Effector memory CD8-positive, alpha-beta T cell (primary cell): ENCODE measurements around the gene PLXNA4.
"Not testable (repeated sequence)": the region's sequence is repeated elsewhere in the genome, so short reads cannot be mapped to it uniquely, and the experiment has no call there.

ENCODE experiments used
- ATAC-seq: fragments of 150-1000 bp; cut with Tn5 transposase; replicated peaks from 2 replicates; pipeline ENCODE4 v1.10.0; 2021; ENCODE audit warnings: mild to moderate bottlenecking, moderate library complexity
- DNase-seq, 3 experiments: peaks; one replicate each; pipeline ENCODE4 v3.0.0; 2021
- H3K27ac Mint-ChIP-seq, 2 donors: one replicate each; pipeline ENCODE4 v1.8.0; 2022; ENCODE audit warnings: mild to moderate bottlenecking in 2 of 2, mixed read lengths in 2 of 2, moderate library complexity in 2 of 2
- H3K27me3 Mint-ChIP-seq, 2 donors: one replicate each; pipeline ENCODE4 v1.8.0; 2022; ENCODE audit warnings: mixed read lengths in 2 of 2
- H3K36me3 Mint-ChIP-seq: one replicate; pipeline ENCODE4 v1.8.0; 2022; ENCODE audit warnings: mild to moderate bottlenecking, moderate library complexity, mixed read lengths; ENCODE audit not compliant: insufficient read depth
- H3K4me1 Mint-ChIP-seq, 2 donors: one replicate each; pipeline ENCODE4 v1.8.0; 2022; ENCODE audit warnings: low read depth in 2 of 2, mixed read lengths in 2 of 2
- H3K4me3 Mint-ChIP-seq, 2 donors: one replicate each; pipeline ENCODE4 v1.8.0; 2022; ENCODE audit warnings: mild to moderate bottlenecking in 2 of 2, mixed read lengths in 2 of 2, moderate library complexity in 2 of 2
- H3K9me3 Mint-ChIP-seq, 2 donors: one replicate each; pipeline ENCODE4 v1.8.0; 2022; ENCODE audit warnings: mixed read lengths in 2 of 2

Gene PLXNA4

DNA sequence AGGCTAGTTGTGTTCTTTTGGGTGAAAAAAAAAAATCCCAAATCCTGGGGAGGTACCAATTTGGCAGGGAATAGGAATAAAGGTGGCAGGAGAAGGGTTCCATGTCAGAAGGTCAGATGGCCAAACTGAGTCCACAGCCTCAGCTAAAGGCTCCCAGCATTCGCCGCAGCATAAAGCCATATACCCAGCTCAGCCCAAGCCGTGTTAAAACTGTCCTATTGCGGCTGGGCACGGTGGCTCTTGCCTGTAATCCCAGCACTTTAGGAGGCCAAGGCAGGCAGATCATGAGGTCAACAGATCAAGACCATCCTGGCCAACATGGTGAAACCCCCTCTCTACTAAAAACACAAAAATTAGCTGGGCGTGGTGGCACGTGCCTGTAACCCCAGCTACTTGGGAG is 410.6 kb downstream of the PLXNA4 start:
- not testable (repeated sequence) for H3K9me3 Mint-ChIP-seq, H3K4me3 Mint-ChIP-seq, H3K36me3 Mint-ChIP-seq, H3K27ac Mint-ChIP-seq, DNase-seq, ATAC-seq, H3K4me1 Mint-ChIP-seq
- H3K27me3 Mint-ChIP-seq: peaks cover 5 to 33% of the 10 kb centered on the region in 2 donors

DNA sequence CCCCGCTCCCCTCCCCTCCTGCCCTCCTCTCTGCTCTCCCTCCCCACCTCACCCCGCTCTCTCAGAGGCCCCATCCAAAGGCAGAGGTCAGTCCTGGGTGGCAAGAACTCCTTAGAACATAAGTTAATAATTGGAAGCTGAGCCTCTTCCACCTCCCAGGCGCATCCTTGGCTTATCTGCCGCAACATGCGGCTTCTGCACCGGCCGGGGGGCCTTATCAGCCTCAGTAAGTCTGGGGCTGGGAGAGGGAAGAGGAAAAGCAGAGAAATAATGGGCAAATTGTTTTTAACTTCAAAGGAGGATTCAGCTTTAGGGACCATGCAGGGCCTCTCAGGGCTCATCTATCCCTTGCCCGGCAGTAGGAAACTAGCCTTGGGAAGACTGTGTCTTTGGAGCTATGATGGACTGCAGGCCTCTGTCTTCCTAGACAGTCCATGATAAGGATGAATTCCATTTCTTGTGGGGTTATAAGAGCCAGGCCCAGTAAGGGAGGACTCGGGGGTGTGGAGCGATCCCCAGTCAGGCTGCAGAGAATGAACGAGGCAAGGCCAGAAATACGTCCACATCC is 411.6 kb downstream of the PLXNA4 start:
- Mint-ChIP-seq H3K27ac (no peak overlapping the region), H3K36me3 (peaks cover 3% of the 10 kb centered on the region), H3K4me3 (no peak overlapping the region), H3K4me1 (no peaks in the 10 kb centered on the region), H3K9me3 (no peaks in the 10 kb centered on the region), H3K27me3 (peaks cover 5 to 41% of the 10 kb centered on the region in 2 donors)
- DNase-seq (no peak), ATAC-seq (no peak)

DNA sequence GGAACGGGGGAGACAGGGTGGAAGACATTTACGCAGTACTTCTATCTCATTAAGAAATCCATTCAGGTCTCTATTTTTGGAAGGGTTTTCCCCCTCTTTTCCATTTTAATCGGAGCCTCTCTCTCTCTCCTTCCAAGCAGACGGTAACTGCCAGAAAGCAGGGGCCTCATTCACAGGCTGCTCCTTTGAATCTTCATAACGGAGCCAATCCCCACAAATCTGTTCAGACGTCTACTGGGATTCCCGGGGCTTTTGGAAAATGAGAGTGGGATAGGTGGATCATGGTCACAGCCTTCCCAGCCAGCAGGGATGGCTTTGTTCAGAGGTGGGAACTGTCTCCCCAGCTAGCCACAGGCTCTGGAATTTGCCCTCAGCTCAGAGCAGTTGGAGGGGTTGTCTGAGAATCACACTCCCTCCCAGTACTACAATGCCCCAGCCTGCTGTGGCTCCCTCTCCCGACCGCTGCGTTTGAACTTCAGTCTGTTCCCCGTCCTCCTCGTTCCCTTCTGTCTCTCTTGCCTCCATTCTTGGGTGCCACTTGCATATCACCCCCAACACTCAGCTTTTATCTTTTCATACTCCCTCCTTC is 413.6 kb downstream of the PLXNA4 start:
- no peak for DNase-seq
- Mint-ChIP-seq H3K36me3 (peaks cover 3% of the 10 kb centered on the region), H3K4me3 (no peak overlapping the region), H3K27ac (no peak overlapping the region), H3K27me3 (peaks cover 5 to 57% of the 10 kb centered on the region in 2 donors), H3K4me1 (no peaks in the 10 kb centered on the region), H3K9me3 (no peaks in the 10 kb centered on the region)
- ATAC-seq: no peak

DNA sequence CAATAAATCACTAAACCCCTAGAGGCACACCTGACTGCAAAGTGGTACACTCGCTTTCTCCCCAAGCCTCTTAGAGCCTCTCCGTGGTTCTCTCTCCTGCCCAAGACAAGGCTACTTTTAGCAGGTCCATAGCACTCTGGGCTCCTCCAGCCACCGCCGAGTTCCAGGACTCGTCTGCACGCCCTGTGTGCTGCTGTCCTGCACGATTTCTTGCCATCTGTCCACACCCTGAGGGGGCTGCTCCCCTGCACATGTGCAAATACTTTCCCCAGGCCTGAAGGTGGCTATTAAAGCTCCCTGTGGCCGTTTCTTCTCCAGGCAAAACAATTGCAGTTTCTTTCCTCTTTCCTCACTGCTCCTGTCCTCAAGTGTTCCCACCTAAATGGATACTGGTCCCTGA is 414.3 kb downstream of the PLXNA4 start:
- no peak overlapping the region for H3K27ac Mint-ChIP-seq

DNA sequence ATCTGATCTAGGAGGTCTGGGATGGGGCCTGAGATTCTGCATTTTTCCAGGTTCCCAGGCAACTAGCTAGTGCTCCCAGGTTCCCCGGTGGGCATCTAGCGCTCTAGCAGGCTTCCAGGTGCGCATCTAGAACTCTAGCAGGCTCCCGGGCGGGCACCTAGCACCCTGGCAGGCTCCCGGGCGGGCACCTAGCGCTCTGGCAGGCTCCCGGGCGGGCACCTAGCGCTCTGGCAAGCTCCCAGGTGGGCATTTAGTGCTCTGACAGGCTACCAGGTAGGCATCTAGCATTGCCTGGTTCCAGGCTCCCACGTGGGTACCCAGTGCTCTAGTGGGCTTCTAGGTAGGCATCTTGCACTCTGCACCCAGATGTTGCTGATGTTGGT is 414.7 kb downstream of the PLXNA4 start:
- H3K36me3 Mint-ChIP-seq: peaks cover 3% of the 10 kb centered on the region
- no peak for ATAC-seq
- peaks cover 5 to 59% of the 10 kb centered on the region in 2 donors for H3K27me3 Mint-ChIP-seq
- H3K9me3 Mint-ChIP-seq: no peaks in the 10 kb centered on the region
- no peak for DNase-seq
- no peak overlapping the region for H3K27ac Mint-ChIP-seq
- no peak overlapping the region for H3K4me3 Mint-ChIP-seq
- H3K4me1 Mint-ChIP-seq: no peaks in the 10 kb centered on the region

More for the DNA sequence above, 414.3 kb downstream of the PLXNA4 start:
- H3K27me3 Mint-ChIP-seq: peaks cover 5 to 59% of the 10 kb centered on the region in 2 donors
- no peak overlapping the region for H3K4me3 Mint-ChIP-seq
- H3K36me3 Mint-ChIP-seq: peaks cover 3% of the 10 kb centered on the region
- no peaks in the 10 kb centered on the region for H3K9me3 Mint-ChIP-seq
- DNase-seq: no peak
- no peak for ATAC-seq
- no peaks in the 10 kb centered on the region for H3K4me1 Mint-ChIP-seq

DNA sequence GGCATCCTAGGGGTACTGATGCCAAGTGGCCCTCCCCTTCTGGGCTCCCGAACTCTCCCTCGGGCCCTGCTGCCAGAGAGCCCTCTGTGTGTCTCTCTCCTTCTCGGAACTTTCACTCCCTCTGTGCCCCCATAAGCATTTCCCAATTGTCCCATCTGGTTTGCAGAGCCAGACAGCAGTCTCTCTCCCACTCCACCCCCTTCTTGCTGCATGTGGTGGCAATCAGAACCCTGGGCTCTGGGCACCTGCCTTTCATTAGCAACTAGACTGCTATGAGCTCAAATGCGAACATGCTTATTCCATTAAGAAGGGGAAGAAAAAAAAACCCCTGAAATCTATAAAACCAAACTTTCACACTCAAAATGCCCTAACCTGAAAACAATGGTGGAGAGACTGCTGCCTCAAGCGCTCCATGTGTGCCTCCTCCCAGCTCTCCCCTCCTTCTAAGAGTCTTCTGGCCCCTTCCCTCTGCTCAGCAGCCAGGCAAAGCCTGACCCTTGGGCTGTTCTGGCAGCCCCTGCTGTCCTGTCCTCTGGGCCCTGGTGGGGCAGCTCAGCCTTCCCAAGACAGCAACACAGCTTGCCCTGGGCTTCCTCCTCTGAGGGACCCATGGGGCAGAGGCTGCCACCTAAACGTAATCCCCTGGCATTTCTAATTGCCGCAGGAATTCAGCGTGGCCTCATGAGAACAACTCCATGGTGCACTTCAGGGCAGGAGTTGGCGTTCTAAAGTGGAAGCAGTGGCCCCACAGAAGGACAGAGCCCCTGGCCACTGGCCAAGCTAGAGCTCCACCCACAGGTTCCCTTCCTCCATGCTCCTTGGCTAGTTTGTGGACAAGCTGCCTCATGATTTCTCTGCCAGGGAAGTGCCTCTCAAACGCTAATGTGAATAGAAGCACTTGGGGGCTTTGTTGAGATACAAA is 415.4 kb downstream of the PLXNA4 start:
- ATAC-seq: no peak
- no peak overlapping the region for H3K4me3 Mint-ChIP-seq
- no peak for DNase-seq

DNA sequence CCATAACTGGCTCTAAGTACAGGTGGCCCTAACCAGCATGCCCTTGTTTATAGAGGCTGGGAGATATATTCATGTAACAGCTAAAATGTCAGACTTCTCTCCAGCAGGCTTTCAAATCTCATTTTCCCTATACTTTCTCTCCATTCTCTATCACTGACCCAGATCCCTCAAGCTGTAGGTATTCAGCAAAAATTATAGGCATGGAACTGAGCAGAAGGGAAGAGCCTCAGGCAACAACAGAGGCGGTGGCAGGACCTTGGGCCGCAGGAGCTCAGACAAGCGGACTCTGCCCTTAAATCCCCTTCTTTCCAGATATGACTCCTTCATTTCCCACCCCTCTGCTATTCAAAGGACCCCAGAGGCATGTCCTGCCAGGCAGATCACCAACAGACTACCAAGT is 417.4 kb downstream of the PLXNA4 start:
- Mint-ChIP-seq H3K9me3 (no peaks in the 10 kb centered on the region), H3K36me3 (peaks cover 3% of the 10 kb centered on the region)
- no peak for ATAC-seq

More for the DNA sequence above, 415.4 kb downstream of the PLXNA4 start:
- H3K36me3 Mint-ChIP-seq: peaks cover 3% of the 10 kb centered on the region
- no peaks in the 10 kb centered on the region for H3K9me3 Mint-ChIP-seq
- H3K4me1 Mint-ChIP-seq: no peaks in the 10 kb centered on the region
- H3K27ac Mint-ChIP-seq: no peak overlapping the region
- peaks cover 5 to 59% of the 10 kb centered on the region in 2 donors for H3K27me3 Mint-ChIP-seq

DNA sequence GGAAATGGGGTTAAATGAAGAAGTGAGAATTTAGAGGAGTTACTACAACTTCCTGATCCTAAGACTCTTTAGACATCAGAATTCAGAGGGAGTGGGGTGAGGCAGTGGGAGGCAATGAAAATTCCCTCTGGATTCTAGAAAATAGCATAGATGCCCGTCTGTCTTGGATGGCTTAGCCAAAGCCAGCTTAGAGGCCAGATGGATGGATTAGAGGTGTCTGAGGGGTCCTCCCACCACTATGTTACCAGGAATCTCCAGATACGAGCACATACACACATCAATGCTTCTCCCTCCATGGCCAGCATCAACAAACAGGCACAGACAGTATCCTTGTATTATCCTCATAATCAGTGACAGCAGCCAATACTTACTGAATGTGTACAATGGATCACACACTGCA is 418.1 kb downstream of the PLXNA4 start:
- H3K36me3 Mint-ChIP-seq: peaks cover under 1% of the 10 kb centered on the region
- H3K9me3 Mint-ChIP-seq: no peaks in the 10 kb centered on the region
- no peak overlapping the region for H3K27ac Mint-ChIP-seq
- ATAC-seq (no peak), DNase-seq (no peak)
- H3K4me3 Mint-ChIP-seq: no peak overlapping the region
- peaks cover 7 to 56% of the 10 kb centered on the region in 2 donors for H3K27me3 Mint-ChIP-seq
- no peaks in the 10 kb centered on the region for H3K4me1 Mint-ChIP-seq

More for the DNA sequence above, 417.4 kb downstream of the PLXNA4 start:
- peaks cover 5 to 52% of the 10 kb centered on the region in 2 donors for H3K27me3 Mint-ChIP-seq
- no peak for DNase-seq
- H3K4me3 Mint-ChIP-seq: no peak overlapping the region
- no peaks in the 10 kb centered on the region for H3K4me1 Mint-ChIP-seq
- no peak overlapping the region for H3K27ac Mint-ChIP-seq

DNA sequence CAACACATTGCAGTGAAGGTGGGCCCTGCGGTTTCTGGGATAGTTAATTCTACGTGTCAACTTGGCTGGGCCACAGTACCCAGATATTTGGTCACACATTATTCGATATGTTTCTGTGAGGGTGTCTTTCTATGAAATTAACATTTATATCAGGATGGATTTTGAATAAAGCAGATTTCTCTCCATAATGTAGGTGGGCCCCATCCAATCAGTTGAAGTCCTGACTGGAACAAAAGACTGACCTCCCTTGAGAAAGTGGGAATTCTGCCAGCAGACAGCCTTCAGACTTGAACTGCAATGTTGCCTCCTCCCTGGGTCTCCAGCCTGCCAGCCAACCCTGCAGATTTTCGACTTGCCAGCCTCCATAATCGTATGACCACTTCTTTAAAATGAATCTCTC is 420.6 kb downstream of the PLXNA4 start:
- H3K9me3 Mint-ChIP-seq: no peaks in the 10 kb centered on the region
- H3K27ac Mint-ChIP-seq: no peak overlapping the region
- H3K4me3 Mint-ChIP-seq: no peak overlapping the region
- no peaks in the 10 kb centered on the region for H3K36me3 Mint-ChIP-seq
- no peaks in the 10 kb centered on the region for H3K4me1 Mint-ChIP-seq
- DNase-seq: no peak
- H3K27me3 Mint-ChIP-seq: peaks cover 9 to 44% of the 10 kb centered on the region in 2 donors
- no peak for ATAC-seq

DNA sequence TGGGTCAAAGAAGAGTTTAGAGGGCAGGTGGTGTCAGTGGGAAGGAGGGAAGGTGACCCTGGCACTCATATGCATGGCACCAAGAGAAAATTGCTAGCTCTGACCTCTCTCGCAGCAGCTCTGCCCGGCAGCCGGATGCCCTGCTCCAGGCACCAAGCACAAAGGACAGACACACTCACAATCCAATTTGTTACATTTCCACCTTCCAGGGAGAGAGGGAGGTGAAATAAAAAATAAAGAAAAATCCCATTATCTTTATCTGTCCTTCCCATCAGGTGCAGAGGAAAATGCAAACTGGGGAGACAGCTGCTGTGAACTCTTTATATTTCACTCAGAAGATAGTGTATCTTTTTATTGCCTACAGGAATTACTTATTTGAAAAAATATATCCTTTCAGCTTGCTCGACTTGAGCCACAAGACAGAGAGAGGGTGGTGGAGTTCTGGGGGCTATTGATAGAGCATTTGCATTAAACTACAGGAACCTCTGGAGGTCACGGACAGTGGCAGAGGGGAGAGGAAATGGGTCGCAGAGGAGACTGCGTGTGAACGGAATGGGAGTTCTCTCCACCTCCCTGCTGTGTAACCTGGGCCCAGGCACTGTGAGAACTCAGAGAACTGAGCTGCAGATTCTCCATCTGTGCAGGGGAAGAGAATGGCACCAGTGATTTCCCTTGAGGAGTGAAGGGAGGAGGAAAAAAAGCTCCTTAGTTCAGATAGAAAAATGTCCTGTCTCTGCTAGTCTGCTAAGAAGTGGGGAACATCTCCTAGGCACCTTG is 421.4 kb downstream of the PLXNA4 start:
- no peaks in the 10 kb centered on the region for H3K4me1 Mint-ChIP-seq
- no peak overlapping the region for H3K4me3 Mint-ChIP-seq
- peaks cover 9 to 41% of the 10 kb centered on the region in 2 donors for H3K27me3 Mint-ChIP-seq
- H3K27ac Mint-ChIP-seq: no peak overlapping the region
- no peak for ATAC-seq
- DNase-seq: no peak
- no peaks in the 10 kb centered on the region for H3K9me3 Mint-ChIP-seq
- H3K36me3 Mint-ChIP-seq: no peaks in the 10 kb centered on the region

DNA sequence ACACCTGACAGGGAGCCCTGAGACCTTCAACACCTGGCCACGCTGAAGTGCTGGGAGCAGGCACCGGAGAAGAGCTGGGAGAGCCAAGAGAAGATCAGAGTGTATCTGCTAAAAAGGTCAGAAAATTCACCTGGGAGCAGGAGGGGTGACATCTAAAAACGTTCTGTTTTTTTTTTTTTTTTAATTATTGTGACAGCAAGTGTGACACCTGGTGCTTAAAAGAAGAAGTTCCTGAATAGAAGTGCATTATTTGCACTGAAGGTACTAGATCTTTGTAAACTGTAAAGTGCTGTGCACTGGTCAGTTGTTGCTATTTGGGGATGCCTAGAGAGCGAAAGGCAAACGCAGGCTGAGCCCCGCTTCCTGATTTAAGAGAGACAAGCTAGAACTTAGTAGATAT is 422.0 kb downstream of the PLXNA4 start:
- ATAC-seq: no peak
- DNase-seq: no peak
- Mint-ChIP-seq H3K27me3 (peaks cover 9 to 42% of the 10 kb centered on the region in 2 donors), H3K4me1 (no peaks in the 10 kb centered on the region), H3K27ac (no peak overlapping the region), H3K4me3 (no peak overlapping the region), H3K36me3 (no peaks in the 10 kb centered on the region), H3K9me3 (no peaks in the 10 kb centered on the region)

DNA sequence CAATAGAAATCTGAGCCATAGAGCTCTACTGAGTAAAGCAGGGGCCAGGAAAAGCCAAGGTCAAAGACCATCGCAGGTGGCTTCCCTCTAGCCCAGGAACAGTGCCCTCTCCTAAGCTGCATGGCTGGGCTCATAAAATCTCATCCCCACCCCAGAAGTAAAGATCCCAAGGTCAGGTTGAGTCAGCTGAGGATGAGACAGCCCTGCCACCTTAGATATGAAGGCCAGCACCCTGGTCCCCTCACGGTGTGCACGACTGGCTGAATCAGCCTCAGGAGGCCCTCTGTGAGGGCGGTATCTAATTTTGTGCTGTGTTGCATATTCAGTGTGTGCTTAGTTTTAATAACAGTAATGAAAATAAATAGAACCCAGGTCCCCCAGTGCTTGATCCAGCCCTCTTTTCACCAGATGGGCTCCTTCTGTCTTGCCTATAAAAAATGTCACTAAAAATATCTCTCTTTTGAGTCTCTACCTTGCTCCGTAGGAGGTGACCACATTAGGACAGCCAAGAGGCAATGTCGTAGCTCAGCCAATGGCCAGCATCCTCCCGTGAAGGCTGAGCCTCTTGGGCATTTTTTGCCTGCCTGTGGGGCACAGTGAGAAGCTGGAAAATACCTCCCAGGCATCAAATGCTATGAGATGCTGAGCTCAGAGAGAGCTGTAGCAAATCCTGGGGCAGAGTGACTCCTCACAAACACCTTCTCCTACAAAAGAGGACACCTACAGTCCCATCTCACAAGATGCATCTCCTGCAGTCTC is 424.0 kb downstream of the PLXNA4 start:
- Mint-ChIP-seq H3K9me3 (no peaks in the 10 kb centered on the region), H3K4me1 (no peaks in the 10 kb centered on the region), H3K4me3 (no peak overlapping the region), H3K36me3 (no peaks in the 10 kb centered on the region), H3K27ac (no peak overlapping the region), H3K27me3 (peaks cover 9 to 25% of the 10 kb centered on the region in 2 donors)
- no peak for ATAC-seq
- no peak for DNase-seq

DNA sequence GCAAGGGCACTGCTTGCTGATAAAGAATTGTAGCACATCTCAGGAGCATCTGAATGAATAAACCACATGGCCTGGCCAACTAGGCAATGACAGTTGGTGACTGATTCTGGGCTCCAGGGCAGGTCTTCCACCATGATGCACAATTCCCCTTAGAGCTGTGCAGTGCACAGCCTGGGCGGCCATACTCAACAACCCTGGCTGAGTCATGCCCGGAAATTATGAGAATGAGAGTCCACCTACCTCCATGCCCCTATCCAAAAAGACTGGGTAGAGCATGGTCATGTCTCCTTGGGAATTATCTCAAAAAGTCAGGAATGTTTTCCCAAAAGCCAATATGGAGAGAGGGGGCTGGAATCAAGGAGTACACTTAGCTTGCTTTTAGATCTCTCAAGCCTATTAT is 425.6 kb downstream of the PLXNA4 start:
- H3K4me3 Mint-ChIP-seq: no peak overlapping the region

More for the DNA sequence above, 425.6 kb downstream of the PLXNA4 start:
- Mint-ChIP-seq H3K9me3 (no peaks in the 10 kb centered on the region), H3K4me1 (no peaks in the 10 kb centered on the region), H3K27ac (no peak overlapping the region), H3K36me3 (no peaks in the 10 kb centered on the region), H3K27me3 (peaks cover 9 to 25% of the 10 kb centered on the region in 2 donors)
- DNase-seq (no peak), ATAC-seq (no peak)
